HUES64 (cell line): ENCODE data around the gene DENND11.

ENCODE experiments used
- H3K27ac ChIP-seq: 2 replicates; pipeline ENCODE4 v1.7.0; 2013; ENCODE audit warnings: low read depth, low read length, inconsistent platforms
- H3K27me3 ChIP-seq: 2 replicates; pipeline ENCODE4 v1.6.1; 2013; ENCODE audit warnings: mild to moderate bottlenecking, low read length; ENCODE audit not compliant: insufficient read depth
- H3K36me3 ChIP-seq: 2 replicates; pipeline ENCODE4 v1.6.1; 2013; ENCODE audit warnings: mild to moderate bottlenecking, low read length; ENCODE audit not compliant: insufficient read depth
- H3K4me1 ChIP-seq: 2 replicates; pipeline ENCODE4 v1.6.1; 2013; ENCODE audit warnings: mild to moderate bottlenecking, low read length, moderate library complexity; ENCODE audit not compliant: insufficient read depth
- H3K4me3 ChIP-seq: 2 replicates; pipeline ENCODE4 v1.5.1; 2013; ENCODE audit warnings: mild to moderate bottlenecking, low read length, moderate library complexity
- H3K9ac ChIP-seq: 2 replicates; pipeline ENCODE4 v1.6.1; 2013; ENCODE audit warnings: mild to moderate bottlenecking, low read depth, low read length
- H3K9me3 ChIP-seq: 2 replicates; pipeline ENCODE4 v1.6.1; 2013; ENCODE audit warnings: low read depth, low read length; ENCODE audit not compliant: insufficient read depth
- WGBS: fragments of 150-250, 120-280 bp; methylation state at CpG from one replicate; pipeline ENCODE4 v1.1.7; 2013; ENCODE audit warnings: missing lambda C conversion rate; 5-methylcytosine and 5-hydroxymethylcytosine counted together

DENND11 gene

GRCh38 chr7:141706239-141707064, 4.5 kb upstream of the DENND11 start:
- Histone ChIP-seq H3K9ac (no peak overlapping the region), H3K9me3 (no peaks in the 10 kb centered on the region), H3K4me1 (peaks cover 22% of the 10 kb centered on the region), H3K27me3 (peaks cover 23% of the 10 kb centered on the region), H3K27ac (no peak overlapping the region), H3K4me3 (no peak overlapping the region), H3K36me3 (no peaks in the 10 kb centered on the region)
- WGBS = no CpG with 5 or more reads among the region's 1 CpG

DNA sequence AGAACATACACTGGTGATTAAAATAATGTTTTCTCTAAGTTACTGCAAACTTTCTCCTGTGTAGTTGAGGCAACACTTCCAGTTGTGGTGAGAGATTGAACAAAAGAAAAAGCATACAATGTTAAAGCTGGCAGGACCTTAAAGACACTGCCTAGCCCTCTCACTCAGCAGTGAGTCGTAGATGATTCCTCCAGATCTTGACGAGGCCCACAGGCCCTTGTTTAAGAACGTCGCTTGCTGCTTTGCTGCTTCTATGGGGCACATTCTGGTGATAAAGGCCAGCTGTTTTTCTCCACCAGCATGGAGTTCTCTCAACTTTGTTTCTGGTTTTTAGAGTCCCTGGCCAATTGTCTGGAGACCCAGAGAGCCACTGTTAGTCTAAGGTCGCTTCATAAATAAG, 2.8 kb upstream of the DENND11 start:
- H3K9me3 ChIP-seq = no peaks in the 10 kb centered on the region
- H3K36me3 ChIP-seq = no peaks in the 10 kb centered on the region
- H3K27me3 ChIP-seq = peaks cover 29% of the 10 kb centered on the region
- no peak overlapping the region for H3K4me3 ChIP-seq
- no peak overlapping the region for H3K27ac ChIP-seq
- H3K9ac ChIP-seq = no peak overlapping the region
- peaks cover 23% of the 10 kb centered on the region for H3K4me1 ChIP-seq
- WGBS = 73% methylated on average over 5 of the region's 5 CpGs

DNA sequence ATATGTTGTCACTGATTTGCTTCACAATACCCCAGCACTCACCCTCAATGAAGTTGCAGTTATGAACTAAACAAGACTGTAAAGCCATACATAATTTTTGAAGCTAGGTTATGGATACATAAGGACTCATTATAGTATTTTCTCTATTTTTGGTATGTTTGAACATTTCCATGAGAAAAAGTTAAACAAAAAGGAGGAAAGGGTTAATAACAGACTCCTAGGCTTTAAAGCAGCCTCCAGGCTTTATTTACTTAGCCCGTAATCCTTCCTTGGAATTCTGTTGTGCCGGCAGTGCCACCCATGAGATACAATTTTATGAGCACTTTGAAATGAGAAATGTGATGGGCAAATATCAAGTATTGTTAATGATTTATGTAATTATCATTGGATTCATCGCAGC, 2.1 kb upstream of the DENND11 start:
- Histone ChIP-seq H3K27me3 (peaks cover 29% of the 10 kb centered on the region), H3K9me3 (no peaks in the 10 kb centered on the region), H3K27ac (no peak overlapping the region), H3K4me3 (no peak overlapping the region), H3K36me3 (no peaks in the 10 kb centered on the region), H3K4me1 (peaks cover 23% of the 10 kb centered on the region), H3K9ac (no peak overlapping the region)
- 55% methylated on average over 3 of the region's 3 CpGs for WGBS

DNA sequence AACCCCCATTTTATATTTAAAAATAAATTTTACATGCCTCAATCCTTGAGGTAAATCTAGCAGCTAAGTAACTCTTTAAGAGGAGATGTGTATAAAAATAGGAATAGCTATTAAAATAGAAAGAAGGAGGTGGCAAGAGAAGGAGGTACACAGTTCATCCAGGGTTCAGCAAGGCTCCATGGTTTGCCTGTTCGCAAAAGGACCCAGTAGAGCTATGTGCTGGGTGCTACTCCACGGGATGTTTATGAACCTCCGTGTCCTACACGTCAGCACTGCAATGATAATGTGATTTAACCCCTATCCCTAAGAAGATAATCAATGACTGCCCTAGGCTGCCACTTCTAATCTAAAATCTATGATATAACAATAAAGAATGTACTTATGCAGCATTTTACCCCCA, 926 bp upstream of the DENND11 start:
- Histone ChIP-seq H3K27me3 (peaks cover 29% of the 10 kb centered on the region), H3K4me1 (peaks cover 26% of the 10 kb centered on the region), H3K36me3 (no peaks in the 10 kb centered on the region), H3K4me3 (no peak overlapping the region), H3K9me3 (no peaks in the 10 kb centered on the region), H3K27ac (no peak overlapping the region), H3K9ac (no peak overlapping the region)
- 92% methylated on average over 4 of the region's 4 CpGs for WGBS

GRCh38 chr7:141701489-141702046, 398 bp downstream of the DENND11 start:
- Histone ChIP-seq H3K4me1 (peaks cover 33% of the 10 kb centered on the region), H3K27me3 (peaks cover 29% of the 10 kb centered on the region), H3K9ac (peak overlapping the region; percentile 66), H3K27ac (no peak overlapping the region; the same call in 1 of the 2 replicates), H3K36me3 (no peaks in the 10 kb centered on the region), H3K9me3 (no peaks in the 10 kb centered on the region), H3K4me3 (peak overlapping the region; percentile 78)
- under 1% methylated on average over 59 of the region's 59 CpGs for WGBS

DNA sequence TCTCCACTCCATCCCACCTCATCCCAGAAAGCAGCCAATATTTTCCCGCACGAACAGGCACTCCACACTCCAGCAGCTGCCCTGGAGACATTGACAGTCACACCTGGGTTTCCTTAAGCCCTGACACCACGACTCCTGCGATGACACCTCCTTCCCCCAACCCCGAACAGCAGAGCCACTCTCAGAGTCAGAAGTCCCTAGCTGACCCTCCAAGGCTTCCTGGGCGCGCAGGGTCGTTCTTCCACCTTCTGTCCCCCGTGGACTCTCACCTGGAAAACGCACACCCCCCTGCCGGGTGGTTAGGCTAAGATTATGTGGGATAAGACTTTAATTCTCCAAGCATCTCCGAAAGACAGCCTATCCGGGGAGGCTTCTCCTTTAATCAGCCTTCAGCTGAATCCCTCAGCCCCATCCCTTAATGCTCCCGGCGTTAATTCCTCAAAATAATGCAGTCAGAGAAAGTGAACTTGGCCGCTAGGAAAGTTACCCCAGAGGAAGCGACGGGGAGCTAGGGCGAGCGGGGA, 1.1 kb downstream of the DENND11 start:
- Histone ChIP-seq H3K9ac (no peak overlapping the region), H3K27ac (no peak overlapping the region), H3K4me1 (peaks cover 32% of the 10 kb centered on the region), H3K36me3 (no peaks in the 10 kb centered on the region), H3K27me3 (peaks cover 29% of the 10 kb centered on the region), H3K4me3 (peak overlapping the region; percentile 78), H3K9me3 (no peaks in the 10 kb centered on the region)
- WGBS = 8% methylated on average over 14 of the region's 20 CpGs

- H3K4me3 ChIP-seq = peak overlapping the region; percentile 78
- H3K27ac ChIP-seq = no peak overlapping the region
- no peak overlapping the region for H3K9ac ChIP-seq
- no peaks in the 10 kb centered on the region for H3K9me3 ChIP-seq
- peaks cover 29% of the 10 kb centered on the region for H3K27me3 ChIP-seq
- H3K4me1 ChIP-seq = peaks cover 32% of the 10 kb centered on the region
- H3K36me3 ChIP-seq = no peaks in the 10 kb centered on the region
- WGBS = 73% methylated on average over 5 of the region's 5 CpGs
These were observed 1.6 kb downstream of the DENND11 start for GRCh38 chr7:141700296-141700847.

- H3K9ac ChIP-seq = no peak overlapping the region
- no peak overlapping the region for H3K27ac ChIP-seq
- no peaks in the 10 kb centered on the region for H3K36me3 ChIP-seq
- 72% methylated on average over 3 of the region's 3 CpGs for WGBS
- no peak overlapping the region for H3K4me3 ChIP-seq
- no peaks in the 10 kb centered on the region for H3K9me3 ChIP-seq
- peaks cover 32% of the 10 kb centered on the region for H3K4me1 ChIP-seq
- H3K27me3 ChIP-seq = peaks cover 29% of the 10 kb centered on the region
These were observed 2.1 kb downstream of the DENND11 start for GRCh38 chr7:141699860-141700259.

DNA sequence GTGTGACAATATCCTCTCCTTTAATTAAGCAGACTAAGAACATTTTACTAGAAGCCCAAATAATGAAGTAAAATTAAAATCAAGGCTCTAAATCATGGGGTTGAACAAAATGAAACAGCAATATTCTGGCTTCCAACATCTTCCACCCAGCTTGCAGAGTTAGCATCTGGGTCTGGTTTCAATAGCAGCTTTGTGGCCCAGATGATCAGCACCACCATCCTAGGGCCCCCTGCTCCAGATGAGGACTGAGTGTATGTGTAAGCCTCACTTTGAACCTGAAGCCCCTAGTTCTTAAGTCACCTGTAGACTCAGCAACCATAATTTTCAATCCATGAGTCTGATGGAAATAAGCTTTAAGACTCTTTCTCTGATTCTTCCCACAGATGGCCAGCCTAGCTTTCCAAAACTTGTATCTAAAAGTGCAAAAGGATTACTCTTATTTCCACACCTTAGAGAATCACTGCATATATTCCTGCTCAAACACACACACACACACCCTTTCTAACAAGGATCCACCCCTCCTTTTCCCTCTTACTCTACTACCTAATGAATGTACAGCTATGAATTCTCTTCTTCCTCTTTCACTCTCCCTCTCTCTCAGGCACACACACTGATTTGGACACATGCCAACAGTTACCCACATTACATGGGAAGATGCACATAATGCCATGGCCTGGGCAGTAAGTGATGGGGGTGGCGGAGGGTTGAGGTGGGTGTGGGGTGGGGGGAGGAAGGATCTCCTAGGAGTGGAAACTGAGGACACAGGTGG, 3.5 kb downstream of the DENND11 start:
- H3K27me3 ChIP-seq = peaks cover 19% of the 10 kb centered on the region
- no peak overlapping the region for H3K9ac ChIP-seq
- H3K4me1 ChIP-seq = peaks cover 23% of the 10 kb centered on the region
- no peaks in the 10 kb centered on the region for H3K9me3 ChIP-seq
- no peak overlapping the region for H3K4me3 ChIP-seq
- H3K27ac ChIP-seq = no peak overlapping the region
- H3K36me3 ChIP-seq = no peaks in the 10 kb centered on the region
- 100% methylated on average over 1 of the region's 1 CpG for WGBS

- WGBS = 83% methylated on average over 10 of the region's 10 CpGs
- H3K4me1 ChIP-seq = peaks cover 23% of the 10 kb centered on the region
- H3K9me3 ChIP-seq = no peaks in the 10 kb centered on the region
- H3K36me3 ChIP-seq = no peaks in the 10 kb centered on the region
- no peak overlapping the region for H3K27ac ChIP-seq
- no peak overlapping the region for H3K4me3 ChIP-seq
- no peak overlapping the region for H3K9ac ChIP-seq
- H3K27me3 ChIP-seq = peaks cover 8% of the 10 kb centered on the region
These were observed 4.6 kb downstream of the DENND11 start for GRCh38 chr7:141697211-141697871.
